Measurements from ENCODE around the gene ADD1.
A peak's percentile ranks its signal among the peaks of the same experiment; 100 is the strongest.

The ADD1 gene

DNA sequence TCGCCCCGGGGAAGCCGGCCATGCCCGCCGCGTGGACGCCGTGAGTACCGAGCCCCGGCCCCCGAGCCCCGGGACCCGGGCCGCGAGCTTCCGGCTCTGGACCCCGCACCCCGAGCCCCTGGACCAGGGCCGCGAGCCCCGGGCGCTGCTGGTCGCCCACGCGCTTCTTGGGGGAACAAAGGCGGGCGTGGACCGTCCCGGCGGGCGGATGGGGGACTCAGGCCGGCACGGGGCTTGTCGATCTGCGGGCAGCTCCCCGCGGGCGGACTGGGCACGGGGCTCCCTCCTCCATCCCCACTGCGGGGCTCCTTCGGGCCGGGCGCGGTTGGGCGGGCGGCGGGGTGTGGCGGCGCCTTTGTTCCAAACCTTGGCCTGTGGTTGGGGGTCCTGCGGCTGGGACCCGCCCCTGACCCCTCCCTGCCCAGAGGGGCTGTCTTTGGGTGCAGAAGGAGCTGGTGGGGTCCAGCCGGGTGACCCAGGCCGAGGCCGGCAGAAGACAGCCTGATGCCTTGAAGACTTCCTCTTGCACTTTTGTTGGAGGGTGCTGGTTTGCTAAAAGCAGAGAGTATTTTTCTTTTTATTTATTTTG is 25.2 kb upstream of the ADD1 start:
- peak overlapping the region; percentile 53 for H3K4me3 ChIP-seq (ENCODE audit: low read length)
- peaks cover 12% of the 10 kb centered on the region for H3K36me3 ChIP-seq (ENCODE audit: control insufficient read depth, low read depth, low read length)
- no peaks in the 10 kb centered on the region for H3K27me3 ChIP-seq (ENCODE audit: control insufficient read depth, insufficient read depth, low read length)
- no peaks in the 10 kb centered on the region for H3K9me3 ChIP-seq (ENCODE audit: control insufficient read depth, low read depth, low read length)
- peak overlapping the region; percentile 52 for H3K9ac ChIP-seq (ENCODE audit: low read length)
- no peak overlapping the region for H3K27ac ChIP-seq (ENCODE audit: low read length)
- no peaks in the 10 kb centered on the region for H3K4me1 ChIP-seq (ENCODE audit: control insufficient read depth, low read depth, low read length)

DNA sequence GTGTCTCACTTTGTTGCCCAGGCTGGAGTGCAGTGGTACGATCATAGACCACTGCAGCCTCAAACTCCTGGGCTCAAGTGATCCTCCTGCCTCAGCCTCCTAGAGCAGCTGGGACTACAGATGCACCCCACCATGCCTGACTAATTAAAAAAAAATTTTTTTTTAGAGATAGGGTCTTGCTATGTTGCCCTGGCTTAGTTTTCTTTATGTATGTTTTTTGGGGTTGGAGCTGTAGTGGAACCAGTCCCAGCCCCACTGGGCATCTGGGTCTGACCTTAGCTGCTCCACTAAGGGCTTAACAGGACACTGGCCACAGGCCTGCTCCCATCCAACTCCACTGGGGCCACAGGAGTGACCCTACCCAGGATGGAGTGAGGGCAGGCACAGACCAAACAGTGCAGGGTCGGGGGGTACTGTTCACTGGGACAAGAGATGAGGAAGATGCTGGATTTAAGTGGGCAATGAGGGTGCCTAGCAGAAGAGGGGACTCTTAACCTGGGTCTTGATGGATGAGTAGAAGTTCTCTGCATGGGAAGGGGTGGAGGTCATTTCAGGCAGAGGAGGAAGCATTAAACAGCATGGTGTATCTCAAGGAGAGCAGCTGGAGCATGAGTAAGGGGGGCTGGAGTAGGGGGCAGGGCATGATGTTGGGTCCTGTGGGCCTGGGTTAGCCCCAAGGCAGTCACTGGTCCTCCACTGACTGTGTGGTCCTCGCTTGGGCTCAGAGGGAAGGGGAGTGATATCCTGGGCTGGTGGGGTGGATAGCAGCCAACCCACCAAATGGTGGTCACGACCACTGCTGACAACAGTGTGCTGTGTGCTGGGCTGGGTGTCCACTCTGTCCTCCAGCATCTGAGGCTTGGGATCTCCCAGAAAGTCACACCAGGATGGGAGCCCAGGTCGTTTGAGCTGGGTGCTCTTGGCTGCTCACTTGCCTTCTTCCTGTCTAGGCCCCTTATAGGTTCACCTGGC is 24.1 kb upstream of the ADD1 start:
- Histone ChIP-seq H3K9ac (ENCODE audit: low read length) (no peak overlapping the region), H3K9me3 (ENCODE audit: control insufficient read depth, low read depth, low read length) (no peaks in the 10 kb centered on the region), H3K27ac (ENCODE audit: low read length) (no peak overlapping the region), H3K27me3 (ENCODE audit: control insufficient read depth, insufficient read depth, low read length) (no peaks in the 10 kb centered on the region), H3K4me3 (ENCODE audit: low read length) (peak overlapping the region; percentile 53), H3K4me1 (ENCODE audit: control insufficient read depth, low read depth, low read length) (no peaks in the 10 kb centered on the region), H3K36me3 (ENCODE audit: control insufficient read depth, low read depth, low read length) (peaks cover 19% of the 10 kb centered on the region)

DNA sequence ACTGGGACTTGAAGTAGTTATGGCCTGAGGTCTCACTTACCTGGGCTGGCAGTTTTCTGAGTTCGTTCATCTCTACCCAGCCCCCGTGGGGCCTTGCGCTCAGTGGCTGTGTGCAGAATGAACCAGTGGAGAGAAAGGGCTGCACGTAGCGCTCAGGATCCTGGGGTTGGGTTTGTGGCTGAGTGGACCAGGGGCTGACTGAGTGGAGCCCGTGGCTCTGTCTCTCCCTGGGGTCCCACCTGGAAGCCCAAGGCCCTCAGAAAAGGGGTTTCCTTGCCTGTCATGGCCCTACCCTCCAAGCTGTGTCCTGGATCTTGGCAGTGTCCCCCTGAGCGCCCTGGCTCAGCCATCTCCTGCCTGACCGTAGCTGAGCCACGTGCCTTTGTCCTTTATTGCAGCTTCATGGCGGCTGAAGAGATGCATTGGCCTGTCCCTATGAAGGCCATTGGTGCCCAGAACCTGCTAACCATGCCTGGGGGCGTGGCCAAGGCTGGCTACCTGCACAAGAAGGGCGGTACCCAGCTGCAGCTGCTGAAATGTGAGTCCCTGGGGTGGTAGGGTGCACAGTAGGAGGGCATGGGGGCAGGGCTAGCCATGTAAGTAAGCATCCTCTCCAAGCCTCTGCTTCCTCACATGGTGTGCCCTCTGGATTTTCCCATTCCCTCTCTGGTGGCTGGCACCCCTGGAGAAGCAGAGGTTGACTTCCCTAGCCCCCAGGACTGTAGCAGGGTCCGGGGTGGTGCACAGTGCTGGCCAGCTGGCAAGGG is 23.2 kb upstream of the ADD1 start:
- H3K4me1 ChIP-seq (ENCODE audit: control insufficient read depth, low read depth, low read length): no peaks in the 10 kb centered on the region
- no peaks in the 10 kb centered on the region for H3K9me3 ChIP-seq (ENCODE audit: control insufficient read depth, low read depth, low read length)
- H3K36me3 ChIP-seq (ENCODE audit: control insufficient read depth, low read depth, low read length): peaks cover 22% of the 10 kb centered on the region
- H3K4me3 ChIP-seq (ENCODE audit: low read length): no peak overlapping the region
- no peaks in the 10 kb centered on the region for H3K27me3 ChIP-seq (ENCODE audit: control insufficient read depth, insufficient read depth, low read length)
- H3K27ac ChIP-seq (ENCODE audit: low read length): no peak overlapping the region
- H3K9ac ChIP-seq (ENCODE audit: low read length): no peak overlapping the region

DNA sequence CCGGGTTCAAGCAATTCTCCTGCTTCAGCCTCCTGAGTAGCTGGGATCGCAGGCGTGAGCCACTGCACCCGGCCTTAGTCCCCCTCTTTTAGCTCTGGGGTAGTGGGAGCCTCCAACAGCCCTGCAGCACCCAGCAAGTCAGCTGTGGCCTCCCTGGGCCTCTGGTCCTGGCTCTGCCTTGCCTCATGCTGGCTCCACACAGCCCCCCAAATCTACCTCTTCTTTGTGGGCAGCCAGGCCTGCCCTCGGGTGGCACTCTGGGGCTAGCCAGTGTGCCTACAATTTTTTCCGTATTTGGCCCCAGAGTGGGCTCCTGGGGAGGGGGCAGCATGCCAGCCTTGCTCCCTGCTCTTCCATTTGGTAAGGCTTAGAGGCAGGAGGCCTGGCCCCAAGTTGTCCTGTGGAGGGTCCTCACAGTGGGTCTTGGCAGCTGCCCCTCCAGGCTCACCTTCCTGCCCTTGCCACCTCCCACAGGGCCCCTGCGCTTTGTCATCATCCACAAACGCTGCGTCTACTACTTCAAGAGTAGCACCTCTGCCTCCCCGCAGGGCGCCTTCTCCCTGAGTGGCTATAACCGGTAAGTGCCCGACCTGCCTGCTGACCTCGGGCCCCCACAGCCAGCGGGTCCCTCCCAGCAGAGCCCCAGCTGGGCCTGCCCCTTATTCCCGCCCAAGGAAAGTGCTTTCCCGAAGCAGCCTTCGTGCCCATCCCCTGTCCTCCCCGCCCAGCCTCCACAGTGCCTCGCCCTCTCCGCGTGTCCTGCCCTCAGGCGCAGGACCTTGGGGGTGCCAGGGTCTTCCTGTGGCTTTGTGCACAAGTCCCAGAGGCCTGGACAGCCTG is 21.0 kb upstream of the ADD1 start:
- no peak overlapping the region for H3K9ac ChIP-seq (ENCODE audit: low read length)
- peaks cover 24% of the 10 kb centered on the region for H3K36me3 ChIP-seq (ENCODE audit: control insufficient read depth, low read depth, low read length)
- H3K4me3 ChIP-seq (ENCODE audit: low read length): no peak overlapping the region
- H3K4me1 ChIP-seq (ENCODE audit: control insufficient read depth, low read depth, low read length): no peaks in the 10 kb centered on the region
- no peak overlapping the region for H3K27ac ChIP-seq (ENCODE audit: low read length)
- H3K9me3 ChIP-seq (ENCODE audit: control insufficient read depth, low read depth, low read length): no peaks in the 10 kb centered on the region
- no peaks in the 10 kb centered on the region for H3K27me3 ChIP-seq (ENCODE audit: control insufficient read depth, insufficient read depth, low read length)

DNA sequence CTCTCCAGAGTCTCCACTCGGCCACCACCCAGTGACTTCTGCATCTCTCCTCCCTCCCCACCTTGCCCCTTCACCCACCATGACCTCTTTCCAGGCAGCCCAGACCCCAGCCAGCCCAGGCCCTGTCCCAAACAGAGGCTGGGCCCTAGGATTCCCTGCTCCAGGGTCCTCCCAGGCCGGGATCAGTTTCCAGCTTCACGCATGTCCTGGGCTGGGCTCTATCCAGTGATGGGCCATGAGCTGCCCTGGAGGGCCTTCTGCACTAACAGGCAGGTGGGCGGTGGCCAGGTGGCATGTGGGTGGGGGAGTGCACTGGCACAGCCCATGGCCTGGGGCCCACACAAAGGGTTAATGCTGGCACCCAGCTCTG is 20.4 kb upstream of the ADD1 start:
- H3K27me3 ChIP-seq (ENCODE audit: control insufficient read depth, insufficient read depth, low read length): no peaks in the 10 kb centered on the region
- no peak overlapping the region for H3K4me3 ChIP-seq (ENCODE audit: low read length)
- no peak overlapping the region for H3K9ac ChIP-seq (ENCODE audit: low read length)
- H3K27ac ChIP-seq (ENCODE audit: low read length): no peak overlapping the region
- H3K9me3 ChIP-seq (ENCODE audit: control insufficient read depth, low read depth, low read length): no peaks in the 10 kb centered on the region
- H3K4me1 ChIP-seq (ENCODE audit: control insufficient read depth, low read depth, low read length): no peaks in the 10 kb centered on the region
- peaks cover 25% of the 10 kb centered on the region for H3K36me3 ChIP-seq (ENCODE audit: control insufficient read depth, low read depth, low read length)

DNA sequence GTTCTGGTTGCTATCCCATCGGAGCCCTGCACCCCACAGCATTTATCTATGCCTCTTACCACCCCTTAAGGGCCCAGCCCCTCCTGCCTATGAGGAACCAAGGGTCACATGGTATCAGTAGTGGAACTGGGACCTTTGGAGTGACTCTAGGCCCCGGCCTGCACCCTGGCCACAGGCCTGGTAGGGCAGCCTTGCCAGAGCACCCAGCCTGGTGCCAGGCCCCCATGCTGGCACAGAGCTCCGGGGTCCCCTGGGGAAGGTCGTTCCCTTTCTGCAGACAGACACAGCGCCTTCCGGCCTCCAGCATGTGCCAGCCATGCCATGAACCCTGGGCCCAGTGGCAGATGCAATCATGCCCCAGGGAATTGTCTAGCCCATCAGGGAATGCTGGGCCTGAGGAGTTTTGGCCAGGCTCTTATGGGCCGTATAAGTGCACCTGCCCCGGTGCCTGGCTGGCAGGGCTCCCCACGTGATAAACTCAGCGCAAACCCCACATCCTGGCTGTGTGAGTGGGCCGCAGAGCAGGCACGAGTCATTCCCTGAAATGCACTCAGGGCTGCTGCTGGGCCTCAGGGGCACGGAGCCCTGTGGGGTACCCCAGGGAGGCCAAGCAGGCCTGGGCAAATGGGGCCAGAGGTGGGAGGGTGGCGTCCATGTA is 19.8 kb upstream of the ADD1 start:
- H3K4me3 ChIP-seq (ENCODE audit: low read length): no peak overlapping the region
- H3K27me3 ChIP-seq (ENCODE audit: control insufficient read depth, insufficient read depth, low read length): no peaks in the 10 kb centered on the region
- H3K9me3 ChIP-seq (ENCODE audit: control insufficient read depth, low read depth, low read length): no peaks in the 10 kb centered on the region
- H3K9ac ChIP-seq (ENCODE audit: low read length): no peak overlapping the region
- peaks cover 25% of the 10 kb centered on the region for H3K36me3 ChIP-seq (ENCODE audit: control insufficient read depth, low read depth, low read length)
- no peaks in the 10 kb centered on the region for H3K4me1 ChIP-seq (ENCODE audit: control insufficient read depth, low read depth, low read length)
- no peak overlapping the region for H3K27ac ChIP-seq (ENCODE audit: low read length)

DNA sequence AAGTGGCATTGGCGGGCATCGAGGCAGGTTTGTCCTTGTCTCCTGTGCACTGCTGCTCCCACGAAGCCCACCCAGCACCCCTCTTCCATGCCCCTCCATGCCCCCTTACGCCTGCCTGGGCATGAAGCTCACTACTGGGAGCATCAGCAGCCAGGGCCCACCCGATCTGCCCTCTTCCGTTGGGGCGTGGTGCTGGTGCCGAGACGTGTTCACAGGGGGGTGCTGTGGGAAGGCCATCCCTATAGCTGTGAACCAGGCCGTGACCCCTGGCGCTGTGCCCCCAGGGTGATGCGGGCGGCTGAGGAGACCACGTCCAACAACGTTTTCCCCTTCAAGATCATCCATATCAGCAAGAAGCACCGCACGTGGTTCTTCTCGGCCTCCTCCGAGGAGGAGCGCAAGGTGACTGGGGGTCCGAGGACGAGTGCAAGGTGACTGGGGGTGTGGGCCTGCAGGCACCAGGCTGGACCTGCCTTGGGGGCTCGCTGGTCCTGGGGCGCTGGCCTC is 19.3 kb upstream of the ADD1 start:
- Histone ChIP-seq H3K27me3 (ENCODE audit: control insufficient read depth, insufficient read depth, low read length) (no peaks in the 10 kb centered on the region), H3K9ac (ENCODE audit: low read length) (no peak overlapping the region), H3K4me3 (ENCODE audit: low read length) (no peak overlapping the region), H3K27ac (ENCODE audit: low read length) (no peak overlapping the region), H3K4me1 (ENCODE audit: control insufficient read depth, low read depth, low read length) (no peaks in the 10 kb centered on the region), H3K36me3 (ENCODE audit: control insufficient read depth, low read depth, low read length) (peaks cover 25% of the 10 kb centered on the region), H3K9me3 (ENCODE audit: control insufficient read depth, low read depth, low read length) (no peaks in the 10 kb centered on the region)

DNA sequence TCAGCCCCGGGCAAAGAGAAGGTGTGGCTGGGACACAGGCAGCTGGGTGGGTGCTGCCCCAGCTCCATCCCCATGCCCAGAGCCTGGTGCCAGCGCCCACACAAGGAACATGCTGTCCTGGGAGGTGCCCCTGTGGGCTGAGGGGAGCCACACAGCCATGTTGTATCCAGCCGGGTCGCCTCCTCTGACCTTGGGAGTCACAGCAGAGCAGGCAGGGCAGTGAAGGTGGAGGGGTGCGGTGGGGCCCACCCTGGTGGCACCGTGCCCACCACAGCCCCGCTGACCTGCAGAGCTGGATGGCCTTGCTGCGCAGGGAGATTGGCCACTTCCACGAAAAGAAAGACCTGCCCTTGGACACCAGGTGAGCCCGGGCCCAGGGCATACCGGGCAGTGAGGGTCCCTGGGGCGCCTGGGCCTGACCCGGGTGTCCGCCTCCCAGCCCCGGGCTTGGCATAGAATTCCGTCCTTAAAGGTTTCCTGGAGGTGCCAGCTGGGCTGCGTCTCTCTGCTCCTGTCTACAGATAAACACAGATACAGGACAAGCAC is 18.7 kb upstream of the ADD1 start:
- Histone ChIP-seq H3K4me3 (ENCODE audit: low read length) (no peak overlapping the region), H3K27me3 (ENCODE audit: control insufficient read depth, insufficient read depth, low read length) (no peaks in the 10 kb centered on the region), H3K9me3 (ENCODE audit: control insufficient read depth, low read depth, low read length) (no peaks in the 10 kb centered on the region), H3K36me3 (ENCODE audit: control insufficient read depth, low read depth, low read length) (peaks cover 25% of the 10 kb centered on the region), H3K9ac (ENCODE audit: low read length) (no peak overlapping the region), H3K4me1 (ENCODE audit: control insufficient read depth, low read depth, low read length) (no peaks in the 10 kb centered on the region), H3K27ac (ENCODE audit: low read length) (no peak overlapping the region)

DNA sequence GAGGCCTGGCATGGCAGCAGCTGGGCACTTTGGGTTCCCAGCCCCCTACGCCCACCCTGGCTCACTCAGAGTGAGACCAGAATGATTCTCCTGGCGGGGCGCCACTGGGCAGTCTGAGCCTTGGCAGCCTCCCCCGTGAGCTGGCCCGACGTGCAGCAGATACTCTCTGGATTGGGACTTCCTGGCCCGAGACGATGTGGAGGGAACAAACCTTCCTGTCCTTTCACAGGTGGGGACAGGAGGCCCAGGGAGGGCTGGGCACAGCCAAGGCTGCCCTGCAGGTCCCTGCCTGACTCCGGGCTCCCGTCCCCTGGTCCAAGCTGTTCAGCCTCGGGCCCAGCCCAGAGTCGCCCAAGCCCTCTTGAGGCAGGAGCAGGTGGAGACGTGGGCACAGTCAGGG is 17.9 kb upstream of the ADD1 start:
- Histone ChIP-seq H3K27me3 (ENCODE audit: control insufficient read depth, insufficient read depth, low read length) (no peaks in the 10 kb centered on the region), H3K4me3 (ENCODE audit: low read length) (no peak overlapping the region), H3K9me3 (ENCODE audit: control insufficient read depth, low read depth, low read length) (no peaks in the 10 kb centered on the region), H3K36me3 (ENCODE audit: control insufficient read depth, low read depth, low read length) (peaks cover 27% of the 10 kb centered on the region), H3K27ac (ENCODE audit: low read length) (no peak overlapping the region), H3K9ac (ENCODE audit: low read length) (no peak overlapping the region), H3K4me1 (ENCODE audit: control insufficient read depth, low read depth, low read length) (no peaks in the 10 kb centered on the region)

DNA sequence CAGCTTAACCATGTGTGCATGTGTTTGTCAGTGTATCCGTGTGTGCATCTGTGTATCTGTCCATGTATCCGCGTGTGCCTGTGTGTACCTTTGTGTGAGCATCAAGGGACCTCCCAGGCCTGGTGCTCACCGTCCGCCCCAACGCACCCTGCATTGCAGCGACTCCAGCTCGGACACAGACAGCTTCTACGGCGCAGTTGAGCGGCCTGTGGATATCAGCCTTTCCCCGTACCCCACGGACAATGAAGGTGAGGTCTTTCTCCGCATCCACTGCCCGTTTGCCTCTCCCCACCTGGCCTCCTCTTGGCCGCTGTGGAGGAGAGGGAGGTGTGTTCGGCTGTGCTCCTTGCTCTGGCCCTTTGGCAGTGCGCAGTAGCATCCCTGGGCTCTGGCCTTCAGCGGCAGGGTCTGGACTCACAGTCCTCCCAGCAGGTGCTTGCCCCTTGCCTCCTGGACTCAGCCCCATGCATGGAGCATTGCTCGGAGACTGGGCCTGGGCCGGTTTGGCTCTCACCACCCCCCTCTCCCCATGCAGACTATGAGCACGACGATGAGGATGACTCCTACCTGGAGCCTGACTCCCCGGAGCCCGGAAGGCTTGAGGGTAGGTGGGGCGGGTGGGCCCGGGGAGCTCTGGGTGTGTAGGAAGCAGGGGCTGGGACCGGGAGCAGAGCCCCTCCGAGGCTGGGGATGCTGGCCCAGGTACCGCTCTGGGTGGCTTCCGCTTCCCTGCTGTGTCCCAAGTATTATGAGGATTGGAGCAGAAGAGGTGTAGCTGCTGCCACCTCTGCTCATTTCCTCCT is 16.4 kb upstream of the ADD1 start:
- Histone ChIP-seq H3K27ac (ENCODE audit: low read length) (no peak overlapping the region), H3K27me3 (ENCODE audit: control insufficient read depth, insufficient read depth, low read length) (no peaks in the 10 kb centered on the region), H3K4me1 (ENCODE audit: control insufficient read depth, low read depth, low read length) (no peaks in the 10 kb centered on the region), H3K36me3 (ENCODE audit: control insufficient read depth, low read depth, low read length) (peaks cover 37% of the 10 kb centered on the region), H3K4me3 (ENCODE audit: low read length) (no peak overlapping the region), H3K9me3 (ENCODE audit: control insufficient read depth, low read depth, low read length) (no peaks in the 10 kb centered on the region), H3K9ac (ENCODE audit: low read length) (no peak overlapping the region)

All from iPS-18a (cell line).